ENCODE data around the gene PIGU. TPM values are rescaled to one million over a fixed set of nuclear protein-coding genes. Genes with fewer than 3 reads are reported as not detected.

Gene PIGU
- polyA plus RNA-seq, 1 of the 3 experiments (the other 2 are of a cell fraction) = 40.3 TPM

- Histone ChIP-seq H3K79me2 (ENCODE audit: insufficient read depth) (no peaks in the 10 kb centered on the region), H3K9me3 (no peaks in the 10 kb centered on the region), H3K4me3 (ENCODE audit: low read depth in 2 of 2, low read length in 1 of 2) (no peak overlapping the region), H3K4me1 (ENCODE audit: control insufficient read depth in 1 of 2, insufficient read depth in 2 of 2, low read depth in 1 of 2, low read length in 1 of 2) (no peaks in the 10 kb centered on the region), H3F3A (replicated peaks; ENCODE audit: insufficient read depth) (peaks cover 3% of the 10 kb centered on the region), H3K36me3 (replicated peaks in 1 of 2; ENCODE audit: control insufficient read depth in 1 of 2, insufficient read depth in 2 of 2, low read length in 1 of 2) (peaks cover 0 to 12% of the 10 kb centered on the region in 2 experiments), H3K4me2 (no peak overlapping the region), H3K9ac (no peak overlapping the region), H2AFZ (ENCODE audit: low read depth) (no peak overlapping the region), H3K27me3 (ENCODE audit: insufficient read depth) (no peaks in the 10 kb centered on the region), H3K9me2 (no peaks in the 10 kb centered on the region), H3K27ac (ENCODE audit: low read depth in 2 of 2, low read length in 1 of 2) (no peak overlapping the region), H4K20me1 (ENCODE audit: insufficient read depth) (no peaks in the 10 kb centered on the region)
- ChIA-PET CTCF (interaction anchor here (0.6 kb wide), 1 partner anchor 70 kb away, joined by 3 read pairs; no protein-coding TSS in a partner anchor), POLR2A (interaction anchor here (0.6 kb wide), 1 partner anchor 15 kb away, joined by 3 read pairs; the partner anchor contains the start of gene MAP1LC3A)
- 95% methylated on average over 7 of the region's 7 CpGs for WGBS (ENCODE audit: low lambda C conversion rate)
- TF ChIP-seq SIN3A (IDR thresholded peaks at IDR 0.05; ENCODE audit: borderline replicate concordance, low read depth, low read length) = no peak
- TF ChIP-seq JUND (IDR thresholded peaks at IDR 0.05) = no peak
- no peak for TF ChIP-seq NRF1 (IDR thresholded peaks at IDR 0.05; ENCODE audit: low read depth, low read length)
- TF ChIP-seq EP300 (IDR thresholded peaks at IDR 0.05; ENCODE audit: borderline replicate concordance in 1 of 2, low read depth in 1 of 2, low read length in 1 of 2) = no peak
- no peak for TF ChIP-seq GATA2 (CRISPR knock-in tag; IDR thresholded peaks at IDR 0.05)
- TF ChIP-seq ELF1 (IDR thresholded peaks at IDR 0.05) = no peak
- TF ChIP-seq, protein P1, sequence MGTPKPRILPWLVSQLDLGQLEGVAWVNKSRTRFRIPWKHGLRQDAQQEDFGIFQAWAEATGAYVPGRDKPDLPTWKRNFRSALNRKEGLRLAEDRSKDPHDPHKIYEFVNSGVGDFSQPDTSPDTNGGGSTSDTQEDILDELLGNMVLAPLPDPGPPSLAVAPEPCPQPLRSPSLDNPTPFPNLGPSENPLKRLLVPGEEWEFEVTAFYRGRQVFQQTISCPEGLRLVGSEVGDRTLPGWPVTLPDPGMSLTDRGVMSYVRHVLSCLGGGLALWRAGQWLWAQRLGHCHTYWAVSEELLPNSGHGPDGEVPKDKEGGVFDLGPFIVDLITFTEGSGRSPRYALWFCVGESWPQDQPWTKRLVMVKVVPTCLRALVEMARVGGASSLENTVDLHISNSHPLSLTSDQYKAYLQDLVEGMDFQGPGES (IDR thresholded peaks at IDR 0.05; ENCODE audit: low read depth, low read length) = no peak
- TF ChIP-seq, protein P2, sequence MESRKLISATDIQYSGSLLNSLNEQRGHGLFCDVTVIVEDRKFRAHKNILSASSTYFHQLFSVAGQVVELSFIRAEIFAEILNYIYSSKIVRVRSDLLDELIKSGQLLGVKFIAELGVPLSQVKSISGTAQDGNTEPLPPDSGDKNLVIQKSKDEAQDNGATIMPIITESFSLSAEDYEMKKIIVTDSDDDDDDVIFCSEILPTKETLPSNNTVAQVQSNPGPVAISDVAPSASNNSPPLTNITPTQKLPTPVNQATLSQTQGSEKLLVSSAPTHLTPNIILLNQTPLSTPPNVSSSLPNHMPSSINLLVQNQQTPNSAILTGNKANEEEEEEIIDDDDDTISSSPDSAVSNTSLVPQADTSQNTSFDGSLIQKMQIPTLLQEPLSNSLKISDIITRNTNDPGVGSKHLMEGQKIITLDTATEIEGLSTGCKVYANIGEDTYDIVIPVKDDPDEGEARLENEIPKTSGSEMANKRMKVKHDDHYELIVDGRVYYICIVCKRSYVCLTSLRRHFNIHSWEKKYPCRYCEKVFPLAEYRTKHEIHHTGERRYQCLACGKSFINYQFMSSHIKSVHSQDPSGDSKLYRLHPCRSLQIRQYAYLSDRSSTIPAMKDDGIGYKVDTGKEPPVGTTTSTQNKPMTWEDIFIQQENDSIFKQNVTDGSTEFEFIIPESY (IDR thresholded peaks at IDR 0.05; ENCODE audit: borderline replicate concordance, low read depth) = no peak
- no peak for TF ChIP-seq TAF1 (IDR thresholded peaks at IDR 0.05; ENCODE audit: borderline replicate concordance, low read depth, low read length)
- no peak for TF ChIP-seq FOXM1 (IDR thresholded peaks at IDR 0.05; ENCODE audit: low read depth)
- no peak for TF ChIP-seq USF2 (IDR thresholded peaks at IDR 0.05; ENCODE audit: borderline replicate concordance, low read depth, low read length)
- TF ChIP-seq EZH2phosphoT487 (IDR thresholded peaks at IDR 0.05; ENCODE audit: borderline replicate concordance, low read depth) = no peak
- TF ChIP-seq, protein P3, sequence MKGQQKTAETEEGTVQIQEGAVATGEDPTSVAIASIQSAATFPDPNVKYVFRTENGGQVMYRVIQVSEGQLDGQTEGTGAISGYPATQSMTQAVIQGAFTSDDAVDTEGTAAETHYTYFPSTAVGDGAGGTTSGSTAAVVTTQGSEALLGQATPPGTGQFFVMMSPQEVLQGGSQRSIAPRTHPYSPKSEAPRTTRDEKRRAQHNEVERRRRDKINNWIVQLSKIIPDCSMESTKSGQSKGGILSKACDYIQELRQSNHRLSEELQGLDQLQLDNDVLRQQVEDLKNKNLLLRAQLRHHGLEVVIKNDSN (IDR thresholded peaks at IDR 0.05; ENCODE audit: borderline replicate concordance, low read depth) = no peak
- TF ChIP-seq TEAD4 (IDR thresholded peaks at IDR 0.05; ENCODE audit: borderline replicate concordance, insufficient read depth) = no peak
- TF ChIP-seq, protein P4, sequence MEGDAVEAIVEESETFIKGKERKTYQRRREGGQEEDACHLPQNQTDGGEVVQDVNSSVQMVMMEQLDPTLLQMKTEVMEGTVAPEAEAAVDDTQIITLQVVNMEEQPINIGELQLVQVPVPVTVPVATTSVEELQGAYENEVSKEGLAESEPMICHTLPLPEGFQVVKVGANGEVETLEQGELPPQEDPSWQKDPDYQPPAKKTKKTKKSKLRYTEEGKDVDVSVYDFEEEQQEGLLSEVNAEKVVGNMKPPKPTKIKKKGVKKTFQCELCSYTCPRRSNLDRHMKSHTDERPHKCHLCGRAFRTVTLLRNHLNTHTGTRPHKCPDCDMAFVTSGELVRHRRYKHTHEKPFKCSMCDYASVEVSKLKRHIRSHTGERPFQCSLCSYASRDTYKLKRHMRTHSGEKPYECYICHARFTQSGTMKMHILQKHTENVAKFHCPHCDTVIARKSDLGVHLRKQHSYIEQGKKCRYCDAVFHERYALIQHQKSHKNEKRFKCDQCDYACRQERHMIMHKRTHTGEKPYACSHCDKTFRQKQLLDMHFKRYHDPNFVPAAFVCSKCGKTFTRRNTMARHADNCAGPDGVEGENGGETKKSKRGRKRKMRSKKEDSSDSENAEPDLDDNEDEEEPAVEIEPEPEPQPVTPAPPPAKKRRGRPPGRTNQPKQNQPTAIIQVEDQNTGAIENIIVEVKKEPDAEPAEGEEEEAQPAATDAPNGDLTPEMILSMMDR (IDR thresholded peaks at IDR 0.05) = no peak
- no peak for TF ChIP-seq RAD21 (IDR thresholded peaks at IDR 0.05; ENCODE audit: low read length)
- TF ChIP-seq MXI1 (IDR thresholded peaks at IDR 0.05; ENCODE audit: low read depth, low read length) = no peak
- TF ChIP-seq RCOR1 (IDR thresholded peaks at IDR 0.05; ENCODE audit: low read length) = no peak
- no peak for DNase-seq
These were observed 103.2 kb downstream of the PIGU start for GRCh38 chr20:34573541-34574300.
